NCI-H446 (cell line): ENCODE data around the gene SLC35G3.
"Not testable (repeated sequence)": the region's sequence is repeated elsewhere in the genome, so short reads cannot be mapped to it uniquely, and the experiment has no call there.

ENCODE experiments used
- DNase-seq, 2 experiments: peaks; one replicate each; lab custom pipeline; 2025; lab: John Stamatoyannopoulos, UW

The SLC35G3 gene

DNA sequence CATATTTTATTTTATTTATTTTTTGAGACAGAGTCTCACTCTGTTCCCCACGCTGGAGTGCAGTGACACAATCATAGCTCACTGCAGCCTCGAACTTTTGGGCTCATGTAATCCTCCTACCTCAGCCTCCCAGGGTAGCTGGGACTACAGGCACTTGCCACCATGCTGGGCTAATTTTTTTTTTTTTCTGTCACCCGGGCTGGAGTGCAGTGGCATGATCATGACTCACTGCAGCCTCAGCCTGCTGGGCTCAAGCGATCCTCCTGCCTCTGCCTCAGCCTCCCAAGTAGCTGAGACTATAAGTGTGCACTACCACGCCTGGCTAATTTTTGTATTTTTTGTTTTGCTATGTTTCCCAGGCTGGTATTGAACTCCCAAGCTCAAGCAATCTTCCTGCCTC, 29.5 kb downstream of the SLC35G3 start:
- no peak for DNase-seq

DNA sequence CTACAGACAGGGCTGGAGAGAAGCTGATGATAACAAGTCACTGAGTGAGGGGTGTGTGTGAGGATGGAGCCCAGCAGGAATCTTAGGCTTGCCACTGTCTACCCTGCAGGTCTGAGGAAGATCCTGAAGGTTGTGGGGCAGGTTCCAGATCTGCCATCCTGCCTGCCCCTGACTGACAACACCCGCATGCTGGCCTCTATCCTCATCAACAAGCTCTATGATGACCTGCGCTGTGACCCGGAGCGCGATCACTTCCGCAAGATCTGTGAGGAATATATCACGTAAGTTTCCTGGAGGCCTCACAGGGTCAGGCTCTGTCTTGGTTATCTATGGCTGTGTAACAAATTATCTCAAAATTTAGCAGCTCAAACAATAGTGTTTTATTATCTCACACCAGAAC, 30.3 kb downstream of the SLC35G3 start:
- DNase-seq = no peak

DNA sequence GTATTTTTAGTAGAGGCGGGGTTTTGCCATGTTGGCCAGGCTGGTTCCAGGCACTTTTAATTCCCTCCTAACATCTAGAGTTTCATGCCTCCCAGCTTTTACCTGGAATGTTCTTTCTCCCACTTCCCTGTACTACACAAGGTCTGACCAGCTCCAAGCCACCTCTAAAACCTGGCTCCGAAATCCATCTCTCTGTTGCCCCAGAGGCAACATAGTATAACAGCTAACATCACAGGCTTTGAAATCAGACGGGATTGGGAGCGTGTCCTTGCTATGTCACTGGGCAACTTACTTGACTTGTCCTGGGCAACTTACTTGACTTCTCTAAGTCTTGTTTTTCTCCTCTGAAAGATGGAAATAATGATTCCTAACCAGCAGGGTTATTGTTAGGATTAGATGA, 31.4 kb downstream of the SLC35G3 start:
- no peak for DNase-seq

DNA sequence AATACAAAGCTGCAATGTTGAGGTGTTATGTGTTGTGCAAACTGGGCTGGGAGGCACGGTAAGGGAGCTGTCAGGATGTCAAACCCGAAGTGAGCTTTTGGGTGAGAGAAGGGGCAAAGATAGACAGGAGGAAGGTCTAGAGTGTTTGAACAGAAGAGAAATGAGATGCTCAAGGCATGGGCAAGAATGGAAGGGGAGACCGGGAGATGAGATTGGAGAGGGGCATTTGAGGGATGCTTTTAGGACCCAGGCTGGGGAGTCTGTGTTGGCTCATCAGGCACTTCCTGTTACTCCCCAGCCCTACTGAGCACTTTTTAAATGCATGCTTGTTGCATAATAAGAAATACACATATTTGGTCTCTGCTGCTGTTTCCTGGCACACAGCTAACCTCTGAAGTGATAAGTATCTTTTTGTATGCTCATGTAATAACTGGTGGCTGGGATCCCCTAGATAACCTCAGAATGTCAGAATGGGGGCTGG, 32.9 kb downstream of the SLC35G3 start:
- DNase-seq = no peak

DNA sequence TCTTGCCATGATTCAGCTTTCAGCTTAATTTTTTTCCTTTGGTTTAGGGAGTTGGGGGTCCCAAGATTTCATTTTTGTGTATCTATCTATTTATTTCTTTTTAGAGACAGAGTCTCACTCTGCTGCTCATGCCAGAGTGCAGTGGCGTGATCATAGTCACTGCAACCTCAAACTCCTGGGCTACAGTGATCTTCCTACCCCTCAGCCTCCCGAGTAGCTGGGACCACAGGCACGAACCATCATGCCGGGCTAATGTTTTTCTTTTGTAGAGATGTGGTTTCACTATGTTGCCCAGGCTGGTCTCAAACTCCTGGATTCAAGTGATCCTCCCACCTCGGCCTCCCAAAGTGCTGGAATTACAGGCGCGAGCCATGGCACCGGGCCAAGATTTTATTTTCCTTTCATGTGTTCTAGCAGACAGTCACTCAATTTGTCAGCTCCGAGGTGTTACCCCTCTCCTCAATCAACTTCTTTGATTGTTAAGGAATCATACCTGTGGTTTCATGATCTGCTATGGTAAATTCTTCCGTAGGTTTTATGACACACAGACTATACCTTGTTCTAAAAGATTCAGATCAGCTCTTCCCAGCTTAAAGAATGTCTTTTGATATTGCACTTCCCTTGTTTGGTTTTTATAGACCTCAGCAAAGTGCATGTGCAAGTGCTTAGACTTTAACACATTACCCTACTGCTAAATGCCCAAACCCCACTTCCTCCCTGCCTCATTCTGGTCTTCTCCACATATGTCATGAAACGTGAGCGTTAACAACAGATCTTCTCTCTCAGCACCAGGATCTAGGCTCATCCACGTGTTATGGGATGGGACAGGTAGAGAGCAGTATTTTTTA, 33.6 kb downstream of the SLC35G3 start:
- DNase-seq = no peak

DNA sequence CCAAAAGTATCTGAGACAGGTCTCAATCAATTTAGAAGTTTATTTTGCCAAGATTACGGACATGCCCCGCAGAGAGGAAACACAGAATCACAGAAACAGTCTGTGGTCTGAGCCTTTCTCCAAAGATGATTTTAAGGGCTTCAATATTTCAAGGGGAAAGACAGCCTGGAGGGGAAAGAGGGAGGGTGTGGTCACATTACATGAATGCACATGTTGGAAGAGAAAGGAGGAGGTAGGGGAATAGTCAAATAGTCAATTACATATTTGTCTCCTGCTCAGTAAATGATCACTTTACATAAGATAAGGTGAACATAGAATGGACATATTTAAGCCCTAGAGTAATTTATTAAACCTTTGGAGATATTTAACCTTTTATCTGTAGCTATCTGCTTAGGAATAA, 34.3 kb downstream of the SLC35G3 start:
- DNase-seq = no peak

DNA sequence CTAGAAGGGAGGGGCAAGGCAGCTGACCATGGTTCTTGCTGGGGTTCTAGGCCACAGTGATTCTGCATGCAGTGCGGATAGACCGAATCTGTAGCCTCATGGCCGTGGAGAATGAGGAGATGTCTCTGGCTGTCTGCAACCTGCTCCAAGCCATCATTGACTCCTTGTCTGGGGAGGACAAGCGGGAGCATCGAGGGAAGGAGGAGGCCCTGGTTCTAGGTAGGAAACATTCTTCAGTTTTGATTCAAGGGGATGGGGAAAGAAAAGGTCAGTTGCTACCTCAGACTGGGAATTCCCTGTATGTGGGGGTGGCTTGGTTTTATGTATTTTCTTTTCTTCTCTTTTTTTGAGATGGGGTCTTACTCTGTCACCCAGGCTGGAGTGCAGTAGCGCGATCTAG, 38.9 kb downstream of the SLC35G3 start:
- DNase-seq = no peak

DNA sequence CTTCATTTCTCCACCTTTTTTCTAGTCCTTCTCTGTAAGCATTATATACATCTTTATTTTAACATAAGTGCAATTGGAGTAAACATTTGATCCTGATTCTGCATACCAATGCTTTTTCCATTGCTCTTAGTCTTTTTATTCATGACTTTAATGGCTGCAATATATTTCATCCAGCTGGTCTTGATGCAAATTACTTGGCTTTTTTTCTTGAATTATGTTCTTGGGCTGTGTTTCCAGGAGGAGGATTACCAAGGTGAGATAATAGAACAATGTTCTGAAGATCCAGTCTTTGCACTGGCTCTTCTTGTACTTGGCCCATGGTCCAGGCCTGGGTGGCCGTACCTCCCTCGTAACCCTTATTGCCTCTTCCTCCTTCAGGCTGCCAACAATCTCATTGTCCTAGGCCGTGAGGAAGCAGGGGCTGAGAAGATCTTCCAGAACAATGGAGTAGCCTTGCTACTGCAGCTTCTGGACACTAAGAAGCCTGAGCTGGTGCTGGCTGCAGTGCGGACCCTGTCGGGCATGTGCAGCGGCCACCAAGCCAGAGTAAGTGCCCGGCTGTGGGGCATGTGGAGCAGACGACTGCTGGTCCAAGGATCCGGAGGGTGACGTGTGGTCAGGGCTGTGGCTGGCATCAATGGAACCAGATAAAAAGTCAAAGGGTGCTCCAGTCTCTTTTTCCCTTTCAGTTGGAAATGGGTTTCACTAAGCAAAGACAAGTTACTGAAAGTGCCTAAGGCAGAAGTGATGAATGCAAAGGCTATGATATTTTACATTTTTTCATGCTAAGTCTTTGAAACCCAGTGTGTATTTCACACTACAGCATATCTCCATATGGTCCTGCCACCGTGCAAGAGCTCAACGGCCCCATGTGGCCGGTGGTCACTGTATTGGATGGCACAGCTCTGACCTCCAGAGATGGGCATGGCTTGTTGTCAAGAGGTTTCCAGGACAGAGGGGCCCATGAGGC, 39.7 kb downstream of the SLC35G3 start:
- no peak for DNase-seq

DNA sequence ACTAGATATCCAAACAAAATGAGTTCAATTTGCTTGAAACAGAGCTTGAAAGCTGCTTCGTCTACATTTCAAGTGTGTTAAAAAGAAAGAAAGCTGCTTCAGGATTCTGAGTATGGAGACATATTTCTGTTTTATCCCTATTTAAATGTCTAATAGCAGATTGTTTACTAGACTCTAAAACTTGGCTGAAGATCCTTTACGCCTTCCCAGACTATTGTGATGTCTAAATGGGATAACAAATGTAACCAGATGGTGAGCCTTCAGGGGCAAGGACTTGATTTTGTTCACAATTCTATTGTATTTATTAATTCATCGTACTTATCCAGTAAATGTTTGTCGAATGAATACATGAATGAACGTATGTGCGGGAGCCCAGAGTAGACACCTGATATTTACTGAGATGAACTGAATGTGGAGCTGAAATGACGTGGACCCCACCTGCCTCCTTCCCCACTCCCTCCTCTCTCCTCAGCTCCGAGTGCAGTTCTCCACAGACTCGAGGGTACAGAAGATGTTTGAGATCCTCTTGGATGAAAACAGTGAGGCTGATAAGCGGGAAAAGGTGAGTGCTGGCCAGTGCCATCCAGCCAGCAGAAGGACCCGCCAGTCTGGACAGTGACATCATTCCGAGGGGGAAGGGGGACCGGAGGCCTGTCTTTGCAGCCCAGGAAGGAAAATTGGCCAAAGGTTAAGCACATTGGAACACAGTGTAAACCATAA, 41.6 kb downstream of the SLC35G3 start:
- no peak for DNase-seq

DNA sequence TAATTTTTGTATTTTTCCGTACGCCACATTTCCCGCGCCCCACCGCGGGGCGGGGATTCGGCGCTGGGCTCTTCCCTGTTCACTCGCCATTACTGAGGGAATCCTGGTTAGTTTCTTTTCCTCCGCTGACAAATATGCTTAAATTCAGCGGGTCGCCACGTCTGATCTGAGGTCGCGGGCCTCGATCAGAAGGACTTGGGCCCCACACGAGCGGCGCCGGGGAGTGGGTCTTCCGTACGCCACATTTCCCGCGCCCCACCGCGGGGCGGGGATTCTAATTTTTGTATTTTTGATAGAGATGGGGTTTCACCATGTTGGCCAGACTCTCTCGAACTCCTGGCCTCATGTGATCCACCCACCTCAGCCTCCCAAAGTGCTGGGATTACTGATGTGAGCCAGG, 43.1 kb downstream of the SLC35G3 start:
- not testable (repeated sequence) for DNase-seq

DNA sequence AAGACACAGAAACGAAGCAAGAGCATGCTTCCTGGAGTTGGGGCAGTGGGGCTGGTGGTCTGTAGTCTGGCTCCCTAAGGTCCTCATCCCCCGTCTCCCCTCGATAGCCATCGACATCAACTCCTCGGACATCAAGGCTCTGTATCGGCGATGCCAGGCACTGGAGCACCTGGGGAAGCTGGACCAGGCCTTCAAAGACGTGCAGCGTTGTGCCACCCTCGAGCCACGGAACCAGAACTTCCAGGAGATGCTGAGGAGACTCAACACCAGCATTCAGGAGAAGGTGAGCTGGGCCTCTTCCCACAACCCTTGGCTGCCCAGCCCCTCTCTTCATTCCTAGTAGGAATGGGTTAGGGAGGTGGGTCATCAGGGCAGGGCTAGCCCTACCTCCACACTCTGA, 44.3 kb downstream of the SLC35G3 start:
- DNase-seq = no peak

DNA sequence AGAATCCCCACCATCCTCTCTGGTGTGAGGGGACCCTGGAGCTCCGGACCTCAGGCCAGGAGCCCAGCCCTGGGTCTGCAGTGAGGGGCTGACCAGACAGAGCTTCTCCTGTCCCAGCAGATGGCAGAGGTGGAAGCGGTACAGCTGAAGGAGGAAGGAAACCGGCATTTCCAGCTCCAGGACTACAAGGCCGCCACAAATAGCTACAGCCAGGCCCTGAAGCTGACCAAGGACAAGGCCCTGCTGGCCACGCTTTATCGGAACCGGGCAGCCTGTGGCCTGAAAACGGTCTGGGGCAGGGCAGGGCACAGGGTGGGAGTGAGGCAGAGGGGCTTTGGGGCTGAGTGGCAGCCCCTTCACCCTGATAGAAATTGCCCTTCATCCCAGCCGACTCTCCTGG, 46.0 kb downstream of the SLC35G3 start:
- DNase-seq = no peak

DNA sequence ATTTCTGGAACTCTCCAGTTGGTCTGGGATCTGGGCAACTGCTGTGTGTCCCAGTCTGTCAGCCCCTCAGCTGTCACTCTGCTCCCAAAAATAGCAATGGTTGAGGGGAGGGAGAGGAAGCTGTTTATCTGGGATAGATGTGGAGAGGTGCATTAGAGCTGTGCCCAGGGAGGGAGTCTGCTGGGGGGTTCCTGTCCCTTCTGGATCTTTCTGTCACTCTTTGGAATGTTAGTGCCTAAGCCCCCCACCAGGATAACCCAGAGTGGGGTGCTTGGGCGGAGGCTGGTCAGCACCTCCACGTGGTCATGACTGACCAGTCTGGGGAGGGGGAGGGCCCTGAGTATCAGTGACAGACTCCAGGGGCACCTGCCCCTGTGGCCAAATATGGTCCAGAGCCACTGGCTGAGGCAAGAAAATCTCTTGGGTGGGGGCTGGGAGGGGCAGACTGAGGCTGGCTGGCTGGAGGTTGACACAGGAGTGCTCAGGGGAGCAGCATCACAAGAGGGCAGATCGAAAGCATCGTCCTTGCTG, 46.8 kb downstream of the SLC35G3 start, which contains the start of gene UNC45B:
UNC45B (plus strand) TSS at position 443 of the 531 bp plus-strand sequence. CDS start 447 bp downstream, outside the sequence.
- no peak for DNase-seq

DNA sequence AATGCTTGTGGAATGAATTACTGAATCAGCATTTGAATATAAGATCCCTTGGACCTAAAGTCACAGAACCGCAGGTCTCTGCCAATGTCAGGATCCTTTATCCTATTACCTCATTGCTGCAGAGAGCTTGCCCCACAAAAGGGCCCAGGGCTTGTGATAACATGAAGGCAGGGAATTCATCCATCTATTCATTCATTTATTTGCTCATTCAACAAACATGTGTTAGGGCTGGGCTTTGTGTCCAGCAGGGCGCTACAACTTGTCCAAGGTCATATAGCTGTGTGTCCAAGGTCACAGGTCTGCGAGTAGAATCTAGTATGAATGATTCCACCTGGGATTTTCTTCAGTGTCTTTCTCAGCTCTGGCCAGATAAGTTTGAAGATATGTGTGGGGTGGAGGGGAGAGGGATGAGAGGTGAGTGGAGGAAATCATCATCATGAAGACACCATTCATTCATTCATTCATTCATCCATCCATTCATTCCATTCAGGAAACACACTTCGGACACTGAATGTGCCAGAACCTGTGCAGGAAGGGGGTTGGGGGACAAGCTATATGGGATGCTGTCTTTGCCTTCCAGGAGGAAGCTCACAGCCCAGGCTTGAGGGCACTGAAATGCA, 47.9 kb downstream of the SLC35G3 start:
- no peak for DNase-seq

DNA sequence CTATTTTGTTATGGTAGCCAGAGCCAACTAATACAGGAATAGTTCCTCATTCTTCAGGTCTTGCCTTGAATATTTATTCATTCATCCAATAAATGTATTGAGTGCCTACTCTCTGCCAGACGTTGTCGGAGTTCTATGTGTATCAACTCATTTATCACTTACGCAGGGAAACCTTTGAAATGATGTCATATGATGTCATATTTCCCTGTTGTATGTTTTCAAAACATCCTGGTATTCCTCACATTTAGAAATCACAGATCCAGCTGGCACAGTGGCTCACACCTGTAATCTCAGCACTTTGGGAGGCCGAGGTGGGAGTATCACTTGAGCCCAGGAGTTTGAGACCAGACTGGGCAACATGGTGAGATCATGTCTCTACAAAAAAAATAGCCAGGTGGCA, 49.4 kb downstream of the SLC35G3 start:
- no peak for DNase-seq
